Stimulated activated naive CD8-positive, alpha-beta T cell treated with anti-CD3 and anti-CD28 coated beads, Interleukin-15, Interleukin-2, amounts not matched to agents 100 U/mL and 50 U/mL, for 24 hours (primary cell): ENCODE data around the gene GYPA.
"Not testable (repeated sequence)": the region's sequence is repeated elsewhere in the genome, so short reads cannot be mapped to it uniquely, and the experiment has no call there.

Experiments
- ATAC-seq: fragments of 150-1000 bp; cut with Tn5 transposase; one replicate; pipeline ENCODE4 v1.10.0; 2021
- DNase-seq: peaks from one replicate; pipeline ENCODE4 v3.0.0; 2021

GYPA gene

GRCh38 chr4:144140594-144141295 lies at the start of gene GYPA:
GYPA (minus strand) TSS chr4:144140718; CDS start chr4:144140635, 83 bp downstream.
- not testable (repeated sequence) for ATAC-seq, DNase-seq

- ATAC-seq (no peak), DNase-seq (no peak)
Observed at GRCh38 chr4:144190009-144190408, 49.5 kb upstream of the GYPA start.

GRCh38 chr4:144189121-144189520 lies 48.6 kb upstream of the GYPA start:
- ATAC-seq = no peak
- no peak for DNase-seq

- ATAC-seq (no peak), DNase-seq (no peak)
Observed at GRCh38 chr4:144185086-144185485, 44.6 kb upstream of the GYPA start.

GRCh38 chr4:144183165-144183564 lies 42.6 kb upstream of the GYPA start:
- ATAC-seq (no peak), DNase-seq (no peak)

- no peak for DNase-seq
Observed at GRCh38 chr4:144181391-144181790, 40.9 kb upstream of the GYPA start.

GRCh38 chr4:144179152-144179739 lies 38.7 kb upstream of the GYPA start:
- ATAC-seq (peak; percentile 16), DNase-seq (no peak)

More at GRCh38 chr4:144181391-144181790, 40.9 kb upstream of the GYPA start:
- ATAC-seq = no peak

GRCh38 chr4:144178414-144178813 lies 37.9 kb upstream of the GYPA start:
- ATAC-seq (no peak), DNase-seq (no peak)

GRCh38 chr4:144176476-144176875 lies 36.0 kb upstream of the GYPA start:
- no peak for DNase-seq
- ATAC-seq = no peak

- no peak for DNase-seq
- peak; percentile 63 for ATAC-seq
Observed at GRCh38 chr4:144174401-144175067, 34.0 kb upstream of the GYPA start.

- no peak for ATAC-seq
Observed at GRCh38 chr4:144171697-144172096, 31.2 kb upstream of the GYPA start.

GRCh38 chr4:144169211-144169610 lies 28.7 kb upstream of the GYPA start:
- DNase-seq = no peak
- no peak for ATAC-seq

More at GRCh38 chr4:144171697-144172096, 31.2 kb upstream of the GYPA start:
- DNase-seq = no peak

- DNase-seq (no peak), ATAC-seq (no peak)
Observed at GRCh38 chr4:144154044-144154443, 13.5 kb upstream of the GYPA start.

- DNase-seq (peak; percentile 11), ATAC-seq (peak; percentile 14)
Observed at GRCh38 chr4:144142690-144143326, 2.3 kb upstream of the GYPA start.

GRCh38 chr4:144141493-144141892 lies 975 bp upstream of the GYPA start:
- ATAC-seq (no peak), DNase-seq (no peak)

GRCh38 chr4:144139991-144140390 lies 527 bp downstream of the GYPA start:
- not testable (repeated sequence) for DNase-seq, ATAC-seq

- ATAC-seq, DNase-seq: not testable (repeated sequence)
Observed at GRCh38 chr4:144139547-144139946, 971 bp downstream of the GYPA start.

- DNase-seq, ATAC-seq: not testable (repeated sequence)
Observed at GRCh38 chr4:144138239-144138638, 2.3 kb downstream of the GYPA start.

- ATAC-seq, DNase-seq: not testable (repeated sequence)
Observed at GRCh38 chr4:144137137-144137931, 3.2 kb downstream of the GYPA start.

- DNase-seq, ATAC-seq: not testable (repeated sequence)
Observed at GRCh38 chr4:144136189-144136588, 4.3 kb downstream of the GYPA start.

GRCh38 chr4:144130167-144130566 lies 10.4 kb downstream of the GYPA start:
- not testable (repeated sequence) for DNase-seq, ATAC-seq
